ENCODE data around the gene PRDM16.

Gene PRDM16

DNA sequence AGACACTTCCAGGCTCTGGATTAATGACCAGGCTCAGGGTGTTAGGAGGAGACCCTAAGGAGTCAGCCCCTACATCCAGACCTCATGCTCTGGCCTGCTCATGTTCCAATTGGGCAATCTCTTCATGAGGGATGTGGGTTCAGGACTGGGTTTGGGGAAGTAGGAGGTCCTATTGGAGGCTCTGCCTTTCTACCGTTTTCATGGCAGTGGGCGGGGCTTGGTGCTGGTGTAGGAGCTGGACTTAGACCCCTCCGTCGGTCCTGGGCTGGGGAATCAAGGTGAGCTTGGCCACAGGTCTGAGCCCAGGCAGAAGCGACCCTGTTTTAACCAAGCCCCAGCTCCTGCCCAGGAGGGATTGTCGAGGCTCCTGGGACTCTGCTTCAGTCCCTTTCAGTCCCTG, 123.4 kb downstream of the PRDM16 start:
- DNase-seq = no peak

DNA sequence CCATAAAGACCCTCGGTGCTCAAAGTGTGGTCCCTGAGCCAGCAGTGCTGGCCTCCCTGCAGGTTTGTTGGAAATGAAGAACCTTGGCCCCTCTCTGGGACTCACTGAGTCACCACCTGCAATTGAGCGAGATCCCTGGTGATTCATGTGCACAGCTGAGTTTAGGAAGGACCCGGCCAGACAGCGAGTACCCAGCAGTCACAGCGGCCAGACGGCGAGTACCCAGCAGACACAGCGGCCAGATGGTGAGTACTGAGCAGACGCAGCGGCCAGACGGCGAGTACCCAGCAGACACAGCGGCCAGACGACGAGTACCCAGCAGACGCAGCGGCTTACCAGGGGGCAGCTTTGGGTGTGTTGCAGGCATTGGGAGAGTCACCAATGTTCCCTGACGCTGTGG, 123.8 kb downstream of the PRDM16 start:
- no peak for DNase-seq

DNA sequence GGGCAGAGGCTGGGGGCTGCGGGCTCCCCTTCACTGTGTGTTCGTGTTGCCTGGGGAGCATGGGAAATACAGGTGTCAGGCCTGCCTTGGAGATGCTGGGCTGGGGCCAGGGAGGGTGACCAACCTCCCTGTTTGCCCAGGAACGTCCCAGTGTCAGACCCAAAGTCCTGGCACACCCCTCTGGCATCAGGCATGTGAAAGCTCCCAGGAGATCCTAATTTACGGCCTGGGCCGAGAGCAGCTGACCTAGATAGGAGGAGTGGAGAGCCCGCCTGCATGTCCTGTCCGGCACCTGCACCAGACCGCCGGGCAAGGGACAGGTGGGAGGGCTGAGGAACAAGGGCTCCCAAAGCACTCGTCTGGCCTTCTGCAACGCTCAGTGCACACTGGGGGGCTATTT, 124.8 kb downstream of the PRDM16 start:
- DNase-seq = no peak

DNA sequence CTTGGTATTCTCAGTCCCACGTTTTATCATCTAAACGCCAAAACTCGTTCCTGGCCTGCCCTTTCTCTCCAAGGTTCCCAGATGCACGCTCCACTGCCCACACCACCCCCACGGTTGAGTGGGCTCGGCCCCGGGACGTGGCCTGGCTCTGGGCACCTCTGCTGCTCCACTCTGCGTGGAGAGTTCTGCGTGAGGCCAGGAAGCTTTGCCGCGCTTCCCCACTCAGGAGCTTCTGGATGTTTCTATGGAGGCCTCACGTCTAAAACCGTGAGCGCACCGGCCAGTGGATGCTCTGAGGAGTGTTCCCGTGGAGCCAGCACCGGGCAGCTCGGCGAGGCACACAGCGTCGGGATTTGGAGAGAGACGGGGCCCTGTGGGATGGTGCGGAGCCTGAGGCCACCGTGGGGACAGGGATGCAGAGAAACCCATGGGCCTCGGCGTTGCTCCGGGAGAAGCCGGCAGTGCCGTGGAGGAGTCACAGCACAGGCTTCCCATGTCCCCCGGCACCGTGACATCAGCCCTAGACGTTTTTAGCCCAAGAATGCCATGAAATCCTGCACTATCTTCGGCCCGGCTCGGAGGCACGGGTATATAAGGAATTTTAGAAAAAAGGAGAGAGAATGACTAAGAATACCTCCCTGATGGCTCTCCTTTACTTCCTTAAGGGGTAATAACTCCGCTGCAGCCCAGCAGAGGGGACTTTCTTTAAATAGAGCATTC, 125.9 kb downstream of the PRDM16 start:
- no peak for DNase-seq

DNA sequence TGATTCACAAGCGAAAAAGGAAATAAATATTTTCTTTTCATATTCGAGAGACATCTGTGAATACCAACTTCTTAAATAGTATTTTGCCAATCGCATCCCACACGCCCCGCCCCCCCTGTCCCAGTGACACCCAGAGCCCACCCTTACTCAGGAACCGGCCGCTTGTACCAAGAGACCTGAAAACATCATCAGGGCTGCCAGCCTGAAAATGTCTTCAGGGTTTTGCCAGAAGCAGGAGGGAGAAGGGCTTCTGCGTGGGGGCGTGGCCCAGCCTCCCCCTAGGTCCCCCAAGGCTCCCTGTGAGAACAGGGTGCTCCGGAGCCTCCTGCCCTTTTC, 126.4 kb downstream of the PRDM16 start:
- no peak for DNase-seq

DNA sequence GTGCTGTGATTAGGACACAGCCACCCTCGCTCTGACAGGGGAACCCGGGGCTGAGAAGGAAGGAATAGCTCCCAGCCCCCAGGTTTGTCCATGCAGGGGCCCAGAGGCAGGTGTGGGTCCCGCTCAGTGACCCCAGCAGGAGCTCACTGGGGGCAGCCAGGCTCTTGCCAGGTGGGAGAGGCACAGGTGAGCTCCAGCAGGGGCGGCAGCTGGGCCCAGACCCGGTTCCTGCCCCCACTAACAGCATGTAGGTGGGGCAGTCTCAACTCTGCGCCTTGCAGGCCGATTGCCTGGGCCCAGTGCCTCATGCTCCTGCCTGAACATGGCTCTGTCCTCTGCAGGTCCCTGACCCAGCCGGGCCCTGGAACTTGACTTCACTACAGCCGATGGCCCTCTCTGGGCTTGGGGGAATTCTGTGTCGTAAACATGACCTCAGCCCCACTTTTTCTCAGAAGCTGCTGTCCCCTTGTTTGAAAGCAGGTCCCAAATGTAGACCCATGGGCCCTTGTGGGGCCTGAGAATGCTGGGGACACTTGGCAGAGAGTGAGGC, 127.0 kb downstream of the PRDM16 start:
- DNase-seq = no peak

DNA sequence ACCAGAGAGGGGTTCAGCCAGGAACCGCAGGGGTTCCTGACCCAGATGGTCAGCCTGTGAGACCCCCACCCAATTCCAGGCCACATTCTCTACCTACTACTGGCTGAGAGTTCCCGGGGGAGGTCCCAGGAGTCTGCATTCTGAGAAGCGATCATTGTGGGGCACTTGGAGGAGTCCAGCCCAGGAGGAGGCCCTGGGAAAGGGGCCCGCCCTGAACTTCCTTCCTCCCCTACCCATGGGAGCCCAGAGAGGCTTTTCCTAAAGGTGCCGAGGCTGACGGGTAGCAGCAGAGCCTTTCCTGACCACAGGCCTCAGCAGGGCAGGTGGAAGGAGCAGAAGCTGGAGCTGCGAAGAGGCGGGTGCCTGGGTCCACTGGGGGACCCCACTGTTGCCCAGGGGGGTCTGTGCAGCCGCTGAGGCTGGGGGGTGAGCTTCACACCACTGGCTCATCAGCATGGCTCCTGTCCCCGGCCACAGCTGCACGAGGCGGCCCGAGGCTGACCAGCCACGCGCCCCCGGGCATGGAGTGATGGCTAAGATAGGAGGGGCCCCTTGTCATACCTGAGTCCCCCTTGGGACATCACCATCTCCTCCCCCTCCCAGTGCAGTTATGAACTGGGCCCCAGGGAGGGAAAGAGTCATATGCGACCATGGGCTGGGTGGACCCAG, 127.7 kb downstream of the PRDM16 start:
- no peak for DNase-seq

DNA sequence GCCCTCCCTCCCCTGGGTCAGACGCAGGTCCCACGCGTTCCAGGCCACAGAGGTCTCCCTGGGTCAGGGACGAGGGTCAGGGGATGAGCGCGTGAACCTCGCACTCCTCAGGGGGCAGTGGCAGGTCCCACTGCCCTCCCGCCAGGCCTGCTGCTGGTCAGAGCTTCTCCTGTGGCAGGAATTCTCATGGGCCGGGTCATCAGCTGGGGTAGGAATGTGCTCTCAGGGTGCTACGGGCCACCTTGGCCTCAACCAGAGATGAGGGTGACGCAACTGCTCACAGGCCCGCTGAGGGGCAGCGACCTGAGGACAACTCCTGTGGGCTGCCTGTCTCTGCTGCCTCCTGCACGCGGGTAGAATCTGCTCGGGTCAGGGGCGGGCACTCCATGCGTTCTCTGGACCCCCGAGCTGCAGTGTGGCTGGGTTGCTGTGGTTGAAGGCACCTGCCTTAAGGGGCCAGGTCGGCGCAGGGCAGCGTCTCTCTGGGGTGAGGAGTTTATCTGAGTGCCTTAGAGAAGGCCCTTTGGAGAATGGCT, 128.8 kb downstream of the PRDM16 start:
- DNase-seq = no peak

DNA sequence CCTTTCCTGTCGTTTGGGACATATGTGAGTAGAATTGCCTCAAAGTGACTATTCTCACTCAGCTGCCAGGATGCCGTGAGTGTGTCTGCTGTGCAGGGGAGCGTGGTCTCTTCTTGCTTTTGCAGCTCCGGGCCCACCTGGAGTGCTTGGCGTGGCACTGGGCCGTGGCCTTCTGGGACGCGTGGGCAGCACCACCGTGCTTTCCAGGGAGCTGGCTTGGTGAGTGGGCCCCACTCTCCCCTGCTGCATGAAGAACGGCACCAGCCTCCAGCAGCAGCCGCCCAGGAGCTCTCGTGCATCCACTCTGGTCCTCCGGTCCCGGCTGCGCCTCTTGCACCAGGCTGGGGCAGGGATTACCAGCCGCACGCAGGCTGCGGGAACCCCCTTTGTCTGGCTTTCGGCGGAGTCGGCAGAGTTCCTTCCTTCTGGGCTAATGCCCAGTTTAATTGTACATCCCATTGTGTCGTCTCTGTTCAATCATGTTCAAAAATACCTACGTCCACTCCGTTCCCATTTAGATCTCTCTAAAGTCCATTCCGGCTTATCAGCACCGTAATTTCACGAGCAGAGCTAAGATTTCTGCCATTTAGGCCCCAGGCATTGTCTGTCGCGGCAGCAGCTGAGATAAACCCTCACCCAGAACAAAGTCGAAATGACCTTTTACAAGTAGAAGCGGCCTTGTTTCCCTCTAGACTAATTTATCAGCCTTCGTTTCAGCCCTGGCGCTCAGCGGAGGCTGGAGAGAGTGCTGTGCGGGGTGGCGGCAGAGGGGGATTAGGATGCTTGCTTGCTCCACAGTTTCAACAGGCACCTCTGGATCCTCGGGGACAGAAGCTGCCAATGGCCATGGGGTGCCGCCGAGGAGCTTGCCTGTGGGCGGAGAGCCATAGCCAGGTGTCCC, 129.6 kb downstream of the PRDM16 start:
- DNase-seq = no peak

DNA sequence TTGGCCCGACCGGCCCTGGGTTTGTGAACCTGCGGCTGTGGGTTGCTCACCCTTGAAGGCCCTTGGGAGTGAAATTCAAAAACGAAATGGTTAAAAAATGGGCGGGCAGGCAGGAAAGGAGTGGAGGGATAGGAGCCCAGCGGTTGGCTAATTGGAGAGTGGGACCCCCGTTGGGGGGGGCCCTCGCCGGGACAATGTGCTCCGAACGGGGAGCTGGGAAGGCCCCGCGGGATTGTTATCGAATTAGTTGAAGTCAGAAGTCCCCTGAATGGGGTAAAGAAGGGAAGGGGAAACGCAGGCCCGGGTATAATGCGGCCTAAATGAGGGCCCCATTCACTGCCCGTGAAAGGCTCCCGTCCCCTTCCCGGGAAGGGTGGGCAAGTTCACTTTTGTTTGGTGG, 135.7 kb downstream of the PRDM16 start:
- DNase-seq = no peak

DNA sequence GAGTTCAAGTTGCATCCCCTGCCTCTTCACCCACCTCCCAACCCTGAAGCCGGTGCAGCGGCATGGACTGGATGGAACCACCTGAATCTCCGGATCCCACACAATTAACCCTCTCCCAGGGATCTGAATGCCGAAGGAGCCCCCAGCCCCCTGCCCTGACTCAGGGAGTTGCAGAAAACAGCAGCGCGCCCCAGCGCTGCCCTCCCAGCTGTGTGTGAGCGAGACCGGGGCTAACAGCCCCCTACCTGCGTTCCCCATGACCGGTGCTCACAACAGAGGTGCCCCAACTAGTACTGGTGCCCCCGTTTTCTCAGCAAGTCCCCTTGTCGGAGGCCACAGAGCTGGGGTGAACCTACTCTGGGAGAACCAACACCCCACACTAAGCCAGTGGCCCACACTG, 136.8 kb downstream of the PRDM16 start:
- no peak for DNase-seq

DNA sequence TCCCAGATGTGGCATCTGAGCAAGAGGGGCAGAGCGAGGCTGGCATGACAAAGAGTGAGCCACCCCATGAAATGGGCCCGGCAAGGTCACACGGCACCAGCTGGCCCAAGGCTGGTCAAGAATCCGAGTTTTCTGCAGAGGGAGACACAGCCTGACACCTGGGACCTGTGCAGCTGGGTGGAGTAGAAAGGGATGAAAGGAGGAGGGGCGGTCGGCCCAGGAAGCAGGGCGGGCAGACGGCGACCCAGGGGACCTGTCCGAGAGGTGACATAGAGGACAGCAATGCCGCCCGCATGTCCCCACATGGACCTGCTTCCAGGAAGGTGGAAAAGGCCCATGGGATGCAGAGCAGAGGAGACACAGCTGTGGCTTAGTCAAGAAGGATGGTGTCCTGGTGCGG, 137.7 kb downstream of the PRDM16 start:
- DNase-seq = no peak

DNA sequence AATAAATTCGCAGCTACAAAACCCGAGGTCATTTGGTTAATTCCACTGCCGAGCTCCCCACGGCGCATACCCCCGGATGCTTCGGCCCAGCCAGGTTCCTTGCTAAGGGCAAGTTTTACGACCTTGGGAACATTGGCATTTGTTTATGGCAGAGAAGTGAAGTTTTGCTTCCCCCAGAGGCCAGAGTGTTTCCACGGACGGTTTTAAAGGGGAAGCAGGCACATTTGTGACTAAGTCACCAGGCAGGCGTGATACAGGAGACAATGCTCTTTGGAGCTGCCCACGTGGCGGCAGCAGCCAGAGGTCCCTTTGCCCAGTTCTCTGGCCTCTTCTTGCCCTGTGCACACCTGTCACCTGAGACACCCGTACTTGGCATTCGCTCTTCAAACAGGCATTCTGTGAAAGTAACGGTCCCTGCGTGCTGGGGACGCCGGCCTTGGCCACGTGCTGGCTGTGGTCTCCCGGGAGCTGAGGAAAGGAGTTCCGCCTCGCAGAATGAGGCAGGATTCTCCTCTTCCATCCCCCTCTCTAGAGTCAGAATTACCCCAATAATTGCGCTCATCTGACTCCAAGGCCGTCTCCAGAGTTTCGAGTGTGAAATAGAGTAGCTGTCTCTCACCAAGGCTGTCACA, 138.3 kb downstream of the PRDM16 start:
- DNase-seq = no peak

DNA sequence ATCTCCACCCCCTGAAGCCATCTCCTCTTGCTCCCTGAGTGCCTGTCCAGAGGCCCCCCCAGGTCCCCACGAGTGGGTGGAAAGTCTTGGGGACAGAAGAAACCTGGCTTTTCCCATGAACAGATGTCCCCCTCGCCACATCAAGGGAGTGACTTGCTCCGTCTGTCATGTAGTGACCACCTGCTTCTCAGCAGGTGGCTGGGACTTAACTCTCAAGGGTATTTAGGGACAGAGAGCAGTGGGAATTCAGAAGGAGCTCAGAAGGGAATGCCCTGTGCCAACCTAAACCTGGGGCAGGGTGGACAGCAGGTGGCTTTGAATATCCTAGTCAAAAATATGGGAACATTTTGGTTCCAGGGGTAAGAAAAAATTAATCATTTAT, 139.8 kb downstream of the PRDM16 start:
- DNase-seq = no peak

DNA sequence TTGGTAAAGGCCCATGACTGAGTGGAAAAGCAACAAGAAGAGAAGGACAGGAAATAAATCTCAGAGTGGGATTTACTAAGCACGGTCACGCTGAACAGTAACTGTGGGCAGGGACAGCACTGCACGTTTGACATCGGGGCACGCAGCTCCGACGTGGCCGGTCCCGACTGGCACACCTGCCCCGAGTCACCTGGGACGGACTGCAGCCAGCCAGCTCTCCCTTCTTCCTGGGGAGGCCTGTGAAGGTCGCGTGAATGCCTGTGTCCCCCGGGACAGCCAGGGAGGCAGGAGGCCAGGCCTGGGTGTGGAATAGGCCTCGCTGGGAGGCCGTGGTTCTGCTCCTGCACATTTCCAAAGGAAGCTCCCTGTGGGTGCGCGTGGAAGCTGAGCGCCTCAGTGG, 140.2 kb downstream of the PRDM16 start:
- DNase-seq = no peak

DNA sequence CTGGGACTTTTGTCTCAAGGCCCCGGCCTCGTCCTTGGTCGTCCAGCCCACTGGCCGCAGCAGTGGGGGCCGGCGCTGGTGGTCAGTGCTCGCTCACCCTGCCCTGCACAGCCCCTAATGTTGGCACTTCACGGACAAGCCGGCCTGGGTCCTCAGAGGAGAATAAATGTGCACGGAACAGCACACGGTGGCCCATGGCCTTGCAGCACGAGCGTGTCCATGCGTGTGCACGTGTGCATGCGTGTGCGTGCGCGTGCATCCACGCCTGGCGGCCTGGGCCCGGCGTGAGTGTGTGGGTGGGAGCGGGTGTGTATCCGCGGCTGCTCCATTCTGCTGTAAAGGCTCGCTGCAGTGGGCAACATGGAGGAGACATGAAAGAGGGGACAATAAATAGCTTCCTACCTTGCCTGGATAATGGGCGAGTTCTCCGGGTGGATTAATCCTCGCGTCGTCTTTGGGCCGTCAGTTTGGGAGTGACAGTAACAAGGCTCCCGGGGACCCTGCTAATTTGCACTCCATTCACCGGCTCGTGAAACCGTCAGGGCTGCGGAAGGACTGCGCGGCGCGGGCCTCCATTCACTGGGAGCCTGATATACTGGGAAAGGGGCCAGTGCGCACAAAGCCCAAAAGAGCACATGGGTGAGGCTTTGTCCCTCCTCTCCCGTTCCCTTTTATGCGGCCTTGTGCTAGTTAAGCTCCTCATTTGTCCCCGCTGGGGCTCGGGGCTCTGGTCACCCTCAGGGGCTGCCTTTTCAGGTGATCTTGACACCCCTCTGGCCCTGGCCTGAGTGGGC, 142.8 kb downstream of the PRDM16 start:
- no peak for DNase-seq

DNA sequence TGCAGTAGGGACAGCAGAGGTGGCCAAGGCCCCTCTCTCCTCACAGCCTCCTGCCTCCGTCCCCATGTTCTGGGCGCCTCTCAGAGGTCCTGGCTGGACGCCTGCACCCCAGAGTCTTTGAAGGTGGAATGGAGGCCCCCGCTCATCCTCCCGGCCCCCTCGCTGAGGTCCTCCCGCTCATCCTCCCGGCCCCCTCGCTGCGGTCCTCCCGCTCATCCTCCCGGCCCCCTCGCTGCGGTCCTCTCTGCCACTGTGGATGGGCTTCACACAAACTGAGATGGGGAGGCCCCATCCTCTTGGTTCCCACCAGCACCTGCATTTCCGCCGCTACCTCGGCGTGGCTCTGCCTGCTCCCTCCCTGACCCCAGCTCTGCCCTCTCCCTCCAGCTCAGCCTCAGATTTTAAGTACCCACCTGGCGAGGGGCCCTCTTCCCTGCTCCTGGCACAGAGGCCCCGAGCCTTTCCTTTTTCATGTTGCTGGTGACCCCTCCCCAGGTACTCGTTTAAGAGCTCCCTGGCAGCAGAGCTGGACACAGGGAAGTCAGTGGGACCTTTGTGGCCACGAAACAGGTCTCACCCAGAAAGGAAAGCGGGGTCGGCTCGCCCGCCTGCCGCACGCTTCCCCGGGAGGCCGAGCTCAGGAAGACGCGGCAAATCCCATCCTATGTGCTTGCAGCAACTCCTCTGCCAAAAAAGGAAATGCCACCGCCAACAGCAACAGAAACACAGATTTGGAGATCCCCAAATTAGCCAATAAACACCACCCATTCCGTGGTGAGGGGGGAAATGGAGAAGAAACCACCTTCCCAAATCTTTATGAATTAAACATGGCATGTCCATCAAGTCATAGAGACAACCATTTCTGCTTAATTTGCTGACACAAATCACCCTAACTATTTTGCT, 143.7 kb downstream of the PRDM16 start:
- no peak for DNase-seq

DNA sequence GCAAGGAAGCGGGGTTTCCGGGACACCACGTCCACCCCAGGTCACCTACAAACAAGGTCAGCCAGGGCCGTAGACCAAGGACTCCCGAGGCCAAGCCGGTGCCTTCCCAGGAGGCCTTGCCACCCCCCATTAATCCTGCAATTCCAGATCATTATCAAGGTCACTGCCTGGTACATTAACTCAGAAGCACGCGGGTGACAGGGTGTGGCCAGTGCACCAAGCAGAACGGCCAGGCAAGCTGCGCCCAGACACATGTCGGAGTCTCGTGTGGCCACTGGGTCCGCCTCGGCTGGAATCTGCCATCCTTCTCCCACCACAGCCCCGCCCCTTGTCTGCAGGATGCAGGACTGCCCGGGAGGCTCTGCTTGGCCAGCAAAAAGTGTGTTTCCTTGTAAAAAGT, 144.7 kb downstream of the PRDM16 start:
- DNase-seq = no peak

DNA sequence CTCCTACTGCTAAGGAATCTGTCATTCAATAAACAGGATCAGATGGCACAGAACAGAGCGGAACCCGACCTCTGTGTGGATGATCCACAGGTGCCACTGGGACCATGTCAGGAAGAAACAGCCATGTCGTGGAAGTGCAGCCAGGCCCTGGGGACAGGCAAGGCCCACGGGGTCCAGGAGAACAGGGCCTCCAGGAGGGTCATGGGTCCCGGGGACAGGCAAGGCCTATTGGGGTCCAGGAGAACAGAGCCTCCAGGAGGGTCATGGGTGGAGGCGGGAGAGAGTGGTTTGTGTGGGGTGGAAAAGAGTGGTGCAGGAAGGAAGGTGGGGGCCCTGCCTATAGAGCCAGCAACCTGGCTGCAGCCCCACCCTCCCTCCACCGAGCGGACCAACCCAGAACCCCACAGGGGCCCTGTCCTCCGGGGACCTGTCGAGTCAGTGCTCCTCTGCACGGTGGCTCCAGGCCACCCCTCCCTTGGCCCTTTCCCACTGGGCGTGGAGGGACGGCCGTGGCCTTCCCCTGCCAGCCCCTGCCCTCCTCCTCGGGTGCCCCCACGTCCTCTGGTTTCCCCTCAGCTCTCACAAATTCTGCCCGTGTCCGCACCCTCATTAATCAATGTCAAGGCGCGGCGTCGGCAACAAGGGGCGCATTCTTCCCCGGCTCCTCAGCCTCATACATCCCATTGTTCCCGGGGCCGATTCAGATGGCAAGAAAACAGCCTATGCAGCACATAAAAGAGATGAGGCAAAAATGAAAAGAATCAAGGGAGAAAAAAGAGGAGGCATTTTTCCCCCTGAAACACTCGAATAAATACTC, 146.4 kb downstream of the PRDM16 start:
- DNase-seq = no peak

DNA sequence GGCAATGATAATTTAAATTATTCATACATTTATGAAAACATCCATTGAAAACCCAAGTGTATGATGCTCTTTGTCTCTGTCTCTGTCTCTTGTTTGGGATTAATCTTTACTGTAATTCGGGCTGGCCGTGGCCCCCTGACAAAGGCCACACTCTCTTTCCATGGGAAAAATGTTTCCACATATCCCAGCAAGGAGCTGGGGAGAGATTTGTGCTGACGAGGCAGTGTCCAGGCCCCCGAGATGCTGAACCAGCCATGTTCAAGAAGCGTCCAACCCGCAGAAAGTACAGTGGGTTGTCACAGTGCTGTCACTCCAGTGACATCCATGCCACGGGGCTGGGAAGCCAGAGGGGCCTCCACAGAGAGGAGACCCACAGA, 147.0 kb downstream of the PRDM16 start:
- DNase-seq = no peak
